HG03575 (cell line): Measurements from ENCODE around the gene COL4A2.

ENCODE experiments used
- ATAC-seq: cut with Tn5 transposase; IDR thresholded peaks from one replicate; pipeline ENCODE4 v1.9.1; 2021; ENCODE audit not compliant: unreplicated experiment, insufficient number of reproducible peaks, low FRiP score; ENCODE audit errors: extremely low read depth

The COL4A2 gene

DNA sequence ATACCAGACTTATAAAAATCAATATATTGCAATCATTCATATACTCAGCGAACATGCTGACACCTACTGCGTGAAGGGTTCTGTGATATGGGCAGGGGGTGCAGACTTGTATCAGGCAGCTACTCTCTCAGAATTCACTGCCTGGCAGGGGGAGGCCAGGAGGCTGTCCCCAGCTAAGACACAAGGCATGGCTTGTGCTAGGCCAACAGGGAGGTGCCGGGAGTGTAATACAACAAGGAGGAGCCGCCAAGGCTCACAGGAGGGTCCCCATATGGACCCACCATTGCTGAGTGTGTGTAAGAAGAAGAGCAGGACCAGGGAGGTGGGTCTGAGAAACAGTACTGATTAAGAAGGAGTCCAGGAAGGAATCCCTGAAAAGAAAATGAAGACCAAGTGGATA, 97.2 kb downstream of the COL4A2 start:
- ATAC-seq: no peak

DNA sequence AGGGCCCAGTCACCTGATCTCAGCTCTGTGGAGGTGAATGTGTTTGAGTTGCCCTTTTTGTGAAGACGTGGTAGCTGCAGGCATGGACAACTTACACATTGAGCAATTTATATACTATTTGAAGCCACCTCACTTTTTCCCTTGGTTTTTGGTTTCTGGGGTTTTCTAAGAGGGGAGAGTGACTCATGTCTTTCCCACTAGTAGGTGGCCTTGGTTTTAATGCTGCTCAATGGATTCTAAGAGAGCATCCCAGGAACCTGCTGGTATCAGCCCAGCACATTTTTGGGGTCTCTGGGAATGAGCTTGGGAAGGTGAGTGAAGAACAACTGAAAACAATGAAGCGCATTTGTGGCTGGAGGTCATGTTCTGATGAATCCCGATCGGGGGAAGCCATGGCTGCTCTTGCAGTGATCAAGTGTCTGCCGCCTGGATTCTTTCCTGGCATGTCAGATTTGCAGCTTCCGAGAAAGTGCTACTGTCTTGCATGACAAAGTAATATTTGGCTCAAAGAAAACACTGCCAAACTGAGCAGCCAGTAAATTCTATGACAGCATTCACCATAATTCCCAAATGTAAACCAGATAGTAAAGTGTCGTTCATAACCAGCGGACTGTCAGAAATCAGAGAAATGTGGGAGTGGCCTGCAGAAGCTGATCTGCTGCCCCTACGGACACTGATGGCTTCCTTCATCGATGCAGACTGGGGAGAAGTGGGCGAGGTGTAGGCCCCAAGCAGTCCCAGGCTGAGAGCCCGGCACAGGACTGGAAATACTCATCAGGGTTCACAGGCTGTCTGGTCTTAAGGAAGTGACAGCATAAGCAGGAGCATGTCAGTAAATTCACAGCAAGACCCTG, 98.7 kb downstream of the COL4A2 start:
- no peak for ATAC-seq

DNA sequence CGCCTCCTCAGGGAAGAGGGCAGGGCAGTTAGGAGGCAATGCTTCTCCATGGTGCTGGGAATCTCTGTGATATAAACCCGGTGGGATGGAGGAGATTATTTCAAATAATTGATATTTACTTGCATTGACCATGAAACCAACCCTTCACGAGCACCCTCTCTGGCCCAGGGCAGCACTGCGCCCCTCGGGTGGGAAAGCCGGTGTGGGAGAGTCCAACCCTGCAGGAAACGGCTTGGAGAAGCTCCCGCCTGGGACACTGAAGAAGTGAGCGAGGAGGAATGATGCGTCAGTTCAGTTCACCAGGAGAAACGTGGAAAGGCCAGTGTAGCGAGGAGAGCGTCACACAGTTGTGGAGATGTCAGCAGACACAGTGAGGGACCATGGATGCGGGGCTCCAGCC, 99.9 kb downstream of the COL4A2 start:
- no peak for ATAC-seq

DNA sequence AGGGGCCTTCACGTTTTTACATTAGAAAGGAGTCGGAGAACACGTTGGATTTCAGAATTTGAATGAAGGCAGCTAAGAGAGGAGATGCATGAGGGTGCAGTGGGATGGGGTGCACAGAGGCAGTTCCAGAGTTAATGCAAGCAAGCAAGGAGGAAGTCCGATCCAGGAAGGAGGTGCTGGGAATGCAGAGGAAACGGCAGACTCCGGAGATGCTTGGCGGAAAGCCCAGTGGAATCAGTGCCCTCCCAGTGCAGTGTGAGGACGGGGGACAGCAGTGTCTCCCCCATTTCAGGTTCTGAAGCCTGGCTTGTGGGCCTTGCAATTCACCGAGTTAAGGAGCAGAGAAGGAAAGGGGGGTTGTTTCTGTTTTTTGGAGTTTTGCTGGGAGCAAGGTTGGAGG, 100.4 kb downstream of the COL4A2 start:
- no peak for ATAC-seq

DNA sequence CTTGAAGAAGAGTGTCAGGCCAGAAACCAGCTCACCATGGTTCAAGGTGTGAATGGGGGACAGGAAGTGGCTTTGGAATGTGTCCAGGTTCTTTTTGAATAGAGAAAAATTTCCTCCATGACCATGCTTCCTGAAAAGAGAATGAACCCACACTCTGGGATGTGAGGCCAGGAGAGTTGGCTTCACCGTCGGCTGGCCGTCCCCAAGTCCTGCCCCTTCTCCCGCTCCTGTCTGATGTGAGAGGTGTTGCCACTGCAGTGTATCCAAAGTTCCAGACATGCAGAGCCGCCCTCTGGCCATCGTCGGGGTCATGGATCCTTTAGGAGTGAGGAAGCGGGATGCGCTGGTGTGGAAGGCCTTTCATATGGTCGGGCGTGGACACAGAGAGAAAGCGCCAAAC, 101.2 kb downstream of the COL4A2 start:
- no peak for ATAC-seq

DNA sequence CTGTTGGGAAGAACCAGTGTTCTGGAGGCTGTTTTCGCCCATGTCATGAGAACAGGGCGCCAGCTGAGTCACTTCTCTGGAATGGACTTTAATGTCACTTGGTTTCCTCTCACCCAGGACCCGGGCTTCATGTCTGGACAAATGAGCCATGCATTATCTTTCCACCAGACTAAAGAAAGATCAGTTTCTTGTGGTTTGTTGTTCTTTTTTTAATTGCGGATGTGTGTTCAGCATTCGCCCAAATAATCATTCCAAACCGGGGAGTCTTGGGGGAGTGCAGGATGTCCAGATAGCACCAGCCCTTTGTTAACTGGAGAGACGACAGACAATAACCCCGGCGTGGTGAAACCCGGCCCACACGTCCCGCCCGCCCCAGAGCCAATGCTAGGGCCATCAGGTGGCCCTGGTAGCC, 102.5 kb downstream of the COL4A2 start:
- ATAC-seq: no peak

DNA sequence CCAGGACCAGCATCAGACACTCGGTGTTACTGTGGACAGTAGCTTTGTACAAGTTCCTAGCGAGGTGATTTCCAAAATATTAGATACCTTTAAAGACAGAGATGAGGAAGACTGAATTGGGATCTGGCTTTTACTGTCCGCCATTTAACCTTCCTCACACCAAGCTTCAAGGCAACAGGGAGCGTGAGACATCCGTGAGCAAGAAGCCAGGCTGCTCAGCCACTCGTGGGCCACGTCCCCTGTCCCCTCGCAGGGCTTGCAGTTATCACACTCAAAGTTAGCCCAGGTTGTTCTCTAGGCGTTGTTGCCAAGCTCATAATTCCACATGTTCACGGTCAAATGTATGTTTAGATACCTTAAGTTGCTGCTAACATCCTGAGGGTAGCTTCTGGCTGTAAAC, 102.9 kb downstream of the COL4A2 start:
- no peak for ATAC-seq

DNA sequence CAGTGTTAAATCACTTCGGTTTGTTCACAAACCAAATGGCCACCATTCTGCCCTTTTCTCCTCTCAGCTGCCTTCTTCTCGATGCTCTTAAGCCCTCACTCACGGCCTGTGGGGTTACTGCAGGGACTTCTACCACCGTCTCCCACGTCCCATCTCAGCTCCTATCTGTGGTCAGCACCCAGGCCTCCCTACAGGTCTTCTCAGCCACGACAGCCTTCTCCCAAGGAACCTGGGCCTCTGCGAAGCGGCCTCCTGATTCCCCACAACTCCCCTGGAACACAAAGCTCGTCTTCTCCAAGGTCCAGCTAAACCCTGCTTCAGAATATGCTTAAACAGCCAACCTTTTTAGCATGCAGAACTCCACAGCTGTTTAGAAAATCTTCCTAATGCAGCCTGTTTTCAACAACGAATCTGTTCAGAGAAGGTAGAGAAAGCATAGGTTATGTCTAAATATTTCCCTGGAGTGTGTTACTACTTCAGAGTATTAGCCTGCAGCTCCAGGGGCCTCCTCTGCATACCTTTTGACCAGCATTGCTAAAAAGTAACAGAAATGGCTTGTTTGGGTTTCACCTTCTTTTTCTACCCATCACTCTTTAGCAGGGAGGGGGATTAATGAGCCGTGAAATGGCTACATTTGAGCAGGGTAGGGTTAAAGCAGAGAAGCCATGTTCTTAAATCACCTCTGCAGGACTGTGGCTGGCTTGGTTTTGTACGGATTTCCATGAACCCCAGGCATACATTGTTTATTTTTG, 104.0 kb downstream of the COL4A2 start:
- ATAC-seq: no peak

DNA sequence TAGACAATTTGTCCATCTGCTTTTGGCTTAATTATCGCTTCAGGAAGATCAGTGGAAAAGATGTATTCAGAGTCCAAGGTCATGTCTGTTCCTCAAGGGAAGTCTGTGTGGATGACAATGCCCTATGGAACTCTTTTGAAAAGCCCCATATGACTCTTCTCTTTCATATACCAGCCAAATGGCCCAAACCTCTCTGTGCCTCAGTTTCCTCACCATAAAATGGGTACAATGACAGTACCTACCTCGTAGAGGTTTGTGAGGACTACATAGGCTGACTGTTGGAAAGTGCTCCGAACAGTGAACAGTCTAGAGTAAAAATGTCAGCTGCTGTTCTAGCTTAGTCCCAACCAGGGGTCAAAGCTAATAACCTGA, 104.6 kb downstream of the COL4A2 start:
- ATAC-seq: no peak

DNA sequence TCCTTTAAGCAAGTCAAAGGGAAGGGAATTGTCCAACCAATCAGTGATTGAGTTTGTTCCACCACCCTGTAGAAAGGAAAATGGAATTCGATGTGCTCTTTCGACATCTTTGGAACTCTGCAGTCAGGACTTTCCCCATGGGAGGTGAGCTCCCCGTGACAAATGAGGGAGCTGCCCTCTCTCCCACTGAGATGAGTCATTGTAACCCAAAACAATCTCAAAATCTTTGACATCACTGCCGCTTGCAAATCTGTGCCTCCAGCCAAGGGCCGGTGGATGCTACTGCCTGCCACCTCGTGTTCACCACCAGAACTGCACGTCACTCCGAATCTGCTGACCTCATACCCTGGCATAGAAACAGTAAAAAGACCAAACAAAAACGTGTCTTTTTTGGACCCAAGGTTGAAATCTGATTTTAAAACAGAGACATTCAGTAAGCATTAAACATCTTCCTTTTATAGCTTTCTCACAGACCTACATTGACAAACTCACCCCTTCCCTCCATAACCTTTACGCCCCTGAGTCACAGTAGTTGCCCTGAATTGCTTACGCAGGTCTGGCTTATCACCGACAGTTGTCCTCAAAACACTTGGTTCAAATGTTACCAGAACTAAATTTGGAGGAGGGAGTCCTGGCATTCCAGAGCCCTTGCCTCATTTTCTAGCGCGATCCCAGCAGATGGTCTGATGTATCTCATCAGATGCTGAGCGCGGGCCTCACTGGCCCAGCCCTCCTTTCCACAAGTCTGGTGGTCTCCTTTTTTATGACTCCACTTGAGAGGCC, 105.2 kb downstream of the COL4A2 start:
- peak; percentile 78 for ATAC-seq

DNA sequence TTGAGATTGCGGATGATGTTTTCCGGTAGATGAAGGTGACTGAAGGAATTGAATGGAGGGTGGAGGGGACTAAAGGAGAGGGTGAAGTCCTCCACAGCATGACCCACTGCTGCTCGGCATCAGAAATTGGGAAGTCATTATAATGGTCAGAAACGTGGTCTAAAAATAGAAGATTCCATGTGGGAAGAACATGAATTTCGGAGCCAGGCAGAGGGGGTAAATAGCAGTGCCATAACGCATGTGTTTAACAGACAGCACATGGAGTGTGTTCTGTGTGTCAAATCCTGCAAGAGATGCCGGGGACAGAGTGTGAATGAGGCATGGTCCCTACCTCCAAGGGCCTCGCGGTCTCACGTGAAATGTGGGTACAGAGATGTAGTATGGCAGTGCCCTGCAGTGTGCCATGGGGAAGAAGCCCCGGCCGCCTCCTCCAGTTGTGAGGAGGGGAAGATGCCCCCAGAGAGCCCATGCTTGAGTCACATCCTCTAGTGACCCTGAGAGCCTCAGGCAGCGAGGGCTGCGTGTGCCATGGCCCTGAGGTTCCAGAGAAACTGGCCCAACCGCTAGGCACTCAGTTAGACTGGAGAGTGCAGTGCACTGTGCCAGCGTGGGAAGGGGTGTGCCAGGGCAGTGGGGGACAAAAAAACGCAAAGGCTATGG, 106.1 kb downstream of the COL4A2 start:
- no peak for ATAC-seq

DNA sequence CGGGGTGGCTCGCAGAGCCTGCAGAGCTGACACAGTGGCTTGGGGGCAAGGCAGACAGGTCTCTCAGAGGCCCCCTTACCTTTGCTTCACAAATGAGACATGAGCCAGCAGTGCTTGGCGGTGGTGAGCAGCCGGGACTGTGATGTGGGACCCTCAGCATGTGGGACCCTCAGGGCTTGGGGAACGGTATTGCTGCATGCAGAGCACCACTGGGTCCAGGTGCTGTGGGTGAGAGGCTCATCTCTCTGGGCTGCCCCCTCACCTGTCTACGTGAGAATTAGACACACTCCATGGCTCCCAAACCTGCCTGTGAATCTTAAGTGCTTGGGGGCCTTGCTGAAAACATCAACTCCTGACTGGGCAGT, 106.6 kb downstream of the COL4A2 start:
- ATAC-seq: no peak

DNA sequence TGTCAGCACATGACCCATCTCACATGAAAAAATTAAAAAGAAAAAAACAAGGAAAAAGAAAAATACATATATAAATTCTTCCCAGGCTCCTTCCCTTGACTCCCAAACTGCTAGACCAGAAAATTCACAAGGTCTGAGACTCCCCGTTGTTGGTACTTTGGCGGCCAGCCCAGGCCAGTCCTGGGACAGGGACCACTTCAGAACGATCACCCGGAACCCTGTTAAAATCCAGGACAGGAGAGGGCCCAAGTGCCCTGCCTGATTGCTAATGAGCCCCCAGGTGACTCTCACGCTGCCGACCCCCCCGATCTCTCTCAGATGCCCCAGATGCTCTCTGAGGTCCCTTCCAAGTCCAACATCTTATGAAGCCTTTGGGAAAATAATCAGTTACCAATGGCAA, 107.2 kb downstream of the COL4A2 start:
- ATAC-seq: no peak

DNA sequence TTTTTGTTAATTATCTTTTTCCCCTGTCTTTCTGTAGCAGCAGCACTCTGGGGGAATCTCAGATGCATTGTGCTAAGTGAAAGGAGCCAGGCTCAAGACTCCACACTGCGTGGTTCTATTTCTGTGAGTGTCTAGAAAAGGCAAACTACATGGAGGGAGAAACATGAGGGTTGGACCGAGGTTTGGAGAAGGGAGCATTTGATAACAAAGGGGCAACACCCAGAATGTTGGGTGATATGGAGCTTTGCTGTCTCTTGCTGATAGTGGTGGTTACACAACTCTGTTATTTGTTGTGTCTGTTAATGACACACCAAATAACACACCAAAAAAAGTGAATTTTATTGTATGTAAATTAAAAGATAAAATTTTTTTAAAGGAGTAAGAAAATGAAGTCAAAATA, 107.8 kb downstream of the COL4A2 start:
- no peak for ATAC-seq

DNA sequence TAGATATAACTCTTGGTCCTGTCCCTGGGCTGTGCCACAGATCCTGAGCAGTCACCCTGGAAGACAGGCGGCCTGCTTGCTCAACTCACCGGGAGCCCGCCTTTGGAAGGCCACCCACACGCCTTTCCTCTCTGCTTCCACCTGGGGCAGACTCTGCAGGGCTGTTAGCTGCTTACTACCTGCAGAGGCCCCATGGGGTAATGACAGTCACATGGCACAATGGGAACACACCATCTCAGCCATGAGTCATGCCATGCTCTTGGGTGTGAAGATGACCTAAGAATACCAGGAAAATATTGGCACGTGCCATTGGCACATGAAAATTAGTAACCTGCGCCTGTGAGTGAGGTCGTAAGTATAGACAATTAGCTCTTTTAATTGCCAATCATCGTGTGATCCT, 108.6 kb downstream of the COL4A2 start:
- no peak for ATAC-seq

DNA sequence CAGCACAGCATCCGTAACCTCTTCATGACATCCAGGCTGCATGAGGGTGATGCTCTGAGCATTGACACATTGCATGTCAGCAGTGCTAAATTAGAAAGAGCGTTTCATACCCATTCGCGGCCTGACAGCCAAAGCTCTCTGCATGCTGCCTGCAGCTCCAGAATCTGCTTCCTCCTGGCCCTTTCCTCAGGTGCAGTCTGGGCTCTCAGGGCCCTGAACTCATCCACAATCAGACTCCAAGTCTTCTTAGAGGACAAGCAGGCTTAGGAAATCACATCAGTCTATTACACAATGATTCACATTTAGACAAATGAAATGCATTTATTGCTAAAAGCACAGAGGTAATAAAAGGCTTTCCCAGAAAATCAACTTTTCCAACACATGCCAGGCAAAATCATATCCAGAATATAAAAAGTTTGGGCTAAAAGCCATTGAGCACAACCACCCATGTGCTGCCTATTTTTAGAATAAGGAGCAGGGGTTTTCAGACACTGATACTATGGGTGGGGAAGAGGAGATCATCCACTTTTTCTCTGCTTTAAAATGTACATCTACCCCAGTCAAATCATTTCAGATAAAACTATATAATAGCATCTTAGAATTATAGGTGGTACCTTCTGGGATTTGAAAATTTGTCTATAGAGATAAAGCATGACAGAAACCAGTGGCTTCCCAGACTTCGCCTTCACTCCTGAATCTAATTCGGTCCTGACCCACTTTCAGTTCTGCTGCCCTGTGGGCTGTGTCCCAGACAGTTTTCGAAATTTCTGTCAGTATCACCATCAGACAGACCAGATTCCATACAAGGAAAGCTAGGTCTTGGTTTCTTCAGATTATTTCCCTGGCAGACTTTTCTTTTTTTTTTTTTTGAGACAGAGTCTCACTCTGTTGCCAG, 109.3 kb downstream of the COL4A2 start:
- ATAC-seq: no peak

DNA sequence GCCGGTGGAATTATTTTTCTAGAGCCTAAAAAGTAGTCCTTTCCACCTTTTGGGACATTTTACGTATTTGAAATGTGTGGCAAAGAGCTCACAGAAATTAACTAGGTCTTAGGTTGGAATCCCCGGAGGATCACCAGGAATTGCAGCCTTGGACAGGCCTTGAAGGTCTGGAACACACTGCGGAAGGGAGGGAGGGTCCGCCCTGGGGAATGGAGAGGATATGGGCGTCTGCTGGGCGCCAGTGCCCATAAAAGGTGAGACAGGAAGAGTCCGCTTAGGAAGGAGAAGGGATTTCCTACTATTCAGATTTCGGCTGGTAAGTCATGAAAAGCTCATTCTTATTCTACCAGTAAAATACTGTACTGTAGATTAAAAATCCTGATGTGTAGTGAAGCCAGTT, 111.9 kb downstream of the COL4A2 start:
- no peak for ATAC-seq

DNA sequence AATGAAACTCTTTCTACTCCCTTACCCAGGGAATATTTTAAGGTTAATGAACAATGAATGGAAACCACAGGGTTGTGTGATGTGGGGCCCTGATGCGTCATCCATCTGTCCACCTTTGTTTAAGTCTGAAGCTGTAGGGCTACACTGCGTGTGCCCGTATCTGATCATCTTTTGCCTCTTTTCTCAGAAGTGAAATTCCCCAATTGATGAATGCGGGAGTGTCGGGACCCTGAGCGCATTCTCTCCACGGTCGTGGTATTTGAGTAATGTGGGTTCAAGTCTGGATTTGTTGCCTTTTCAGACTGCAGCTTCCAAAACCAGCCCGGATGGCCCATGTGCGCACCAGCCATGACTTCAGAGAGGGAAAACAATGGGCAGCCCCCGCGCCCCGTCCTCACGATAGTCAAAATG, 112.3 kb downstream of the COL4A2 start:
- no peak for ATAC-seq
